SJSA1 (cell line): ENCODE data around the gene FDCSP. TPM values are rescaled to one million over a fixed set of nuclear protein-coding genes. Genes with fewer than 3 reads are reported as not detected.

Experiments
- DNase-seq, 2 experiments: peaks; one replicate each; pipeline ENCODE4 v3.0.0-alpha.2; 2015 to 2020; ENCODE audit warnings: low spot score in 2 of 2, low read depth in 1 of 2
- H3K27ac ChIP-seq: fragments of 250-450 bp; sonication (Bioruptor Pico); 2 replicates; pipeline ENCODE4 v1.5.1; 2020; ENCODE audit warnings: mild to moderate bottlenecking, moderate library complexity
- H3K27me3 ChIP-seq: fragments of 250-450 bp; sonication (Bioruptor Pico); replicated peaks from 2 replicates; pipeline ENCODE4 v1.5.1; 2020; ENCODE audit warnings: mild to moderate bottlenecking, moderate library complexity
- H3K36me3 ChIP-seq: fragments of 250-450 bp; sonication (Bioruptor Pico); 2 replicates; pipeline ENCODE4 v1.5.1; 2020; ENCODE audit warnings: mild to moderate bottlenecking
- H3K4me1 ChIP-seq: fragments of 250-450 bp; sonication (Bioruptor Pico); replicated peaks from 2 replicates; pipeline ENCODE4 v1.6.1; 2021; ENCODE audit warnings: mild to moderate bottlenecking
- H3K4me3 ChIP-seq: fragments of 250-450 bp; sonication (Bioruptor Pico); 2 replicates; pipeline ENCODE4 v1.5.1; 2020; ENCODE audit warnings: mild to moderate bottlenecking
- H3K9me3 ChIP-seq: fragments of 250-450 bp; sonication (Bioruptor Pico); replicated peaks from 2 replicates; pipeline ENCODE4 v1.5.1; 2020; ENCODE audit warnings: mild to moderate bottlenecking
- total RNA-seq: library from RNA; depleted of rRNA; stranded (reverse); fragments of >200 nt; shearing (Covaris generic); gene quantifications from 2 replicates; pipeline ENCODE4 v1.2.3, GENCODE V29; 2014; rRNA removed

Gene FDCSP
- total RNA-seq, 1 experiment from 2014 or later, result not detected

- Histone ChIP-seq H3K4me3 (no peak overlapping the region), H3K4me1 (no peaks in the 10 kb centered on the region), H3K27me3 (no peaks in the 10 kb centered on the region), H3K36me3 (no peaks in the 10 kb centered on the region), H3K9me3 (no peaks in the 10 kb centered on the region), H3K27ac (no peak overlapping the region)
- DNase-seq, result no peak
Measured at GRCh38 chr4:70269674-70270073, 43.8 kb downstream of the FDCSP start.

GRCh38 chr4:70277121-70277520 is 51.2 kb downstream of the FDCSP start:
- no peak overlapping the region for H3K27ac ChIP-seq
- no peaks in the 10 kb centered on the region for H3K27me3 ChIP-seq
- DNase-seq, result no peak
- no peaks in the 10 kb centered on the region for H3K9me3 ChIP-seq
- no peaks in the 10 kb centered on the region for H3K4me1 ChIP-seq
- no peaks in the 10 kb centered on the region for H3K36me3 ChIP-seq
- no peak overlapping the region for H3K4me3 ChIP-seq

- no peak for DNase-seq
- H3K4me3 ChIP-seq, result no peak overlapping the region
- H3K4me1 ChIP-seq, result no peaks in the 10 kb centered on the region
- no peak overlapping the region for H3K27ac ChIP-seq
- H3K9me3 ChIP-seq, result no peaks in the 10 kb centered on the region
- no peaks in the 10 kb centered on the region for H3K36me3 ChIP-seq
- H3K27me3 ChIP-seq, result no peaks in the 10 kb centered on the region
Measured at GRCh38 chr4:70280567-70280966, 54.6 kb downstream of the FDCSP start.

Other genes with a start within 250 kb of the FDCSP start
- not detected in 2 replicates for gene STATH, start 230.2 kb upstream of the FDCSP start, total RNA-seq
- gene HTN3, start 197.7 kb upstream of the FDCSP start, total RNA-seq, result not detected in 2 replicates
- not detected in 2 replicates for gene HTN1, start 175.7 kb upstream of the FDCSP start, total RNA-seq
- not detected in 2 replicates for gene PRR27, start 71.9 kb upstream of the FDCSP start, total RNA-seq
- gene ODAM, start 30.4 kb upstream of the FDCSP start, total RNA-seq, result not detected in 2 replicates
- gene CSN3, start 16.5 kb downstream of the FDCSP start, total RNA-seq, result not detected in 2 replicates
- not detected in 2 replicates for gene CABS1, start 108.9 kb downstream of the FDCSP start, total RNA-seq
- gene SMR3A, start 134.6 kb downstream of the FDCSP start, total RNA-seq, result not detected in 2 replicates
- gene SMR3B, start 157.0 kb downstream of the FDCSP start, total RNA-seq, result not detected in 2 replicates
- gene OPRPN, start 171.8 kb downstream of the FDCSP start, total RNA-seq, result not detected in 2 replicates
- gene MUC7, start 246.1 kb downstream of the FDCSP start, total RNA-seq, result not detected in 2 replicates